B cell (primary cell): ENCODE data around the gene STAG2.

ENCODE experiments used
- EZH2 ChIP-seq: IDR thresholded peaks from 2 replicates; pipeline ENCODE4 v1.6.1; 2012; ENCODE audit warnings: borderline replicate concordance, low read depth, mild to moderate bottlenecking, moderate library complexity, low read length; ENCODE audit not compliant: insufficient read depth, poor library complexity, severe bottlenecking
- TF ChIP-seq, protein P1 (sequence below): fragments of 200-600 bp; IDR thresholded peaks from one replicate; pipeline ENCODE4 v1.8.0; 2022; ENCODE audit warnings: antibody characterized with exemption, mild to moderate bottlenecking

DNA sequence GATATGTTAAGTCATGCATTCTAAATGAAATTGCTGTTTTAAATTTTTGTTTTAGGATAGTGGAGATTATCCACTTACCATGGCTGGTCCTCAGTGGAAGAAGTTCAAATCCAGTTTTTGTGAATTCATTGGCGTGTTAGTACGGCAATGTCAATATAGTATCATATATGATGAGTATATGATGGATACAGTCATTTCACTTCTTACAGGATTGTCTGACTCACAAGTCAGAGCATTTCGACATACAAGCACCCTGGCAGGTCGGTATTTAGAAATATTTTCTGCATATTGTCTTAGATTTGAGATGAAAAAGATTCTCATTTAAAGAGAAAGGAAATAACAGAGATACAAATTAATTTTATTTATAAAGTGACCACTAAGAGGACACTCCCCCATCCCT lies 83.6 kb downstream of the STAG2 start:
- TF ChIP-seq, protein P1, sequence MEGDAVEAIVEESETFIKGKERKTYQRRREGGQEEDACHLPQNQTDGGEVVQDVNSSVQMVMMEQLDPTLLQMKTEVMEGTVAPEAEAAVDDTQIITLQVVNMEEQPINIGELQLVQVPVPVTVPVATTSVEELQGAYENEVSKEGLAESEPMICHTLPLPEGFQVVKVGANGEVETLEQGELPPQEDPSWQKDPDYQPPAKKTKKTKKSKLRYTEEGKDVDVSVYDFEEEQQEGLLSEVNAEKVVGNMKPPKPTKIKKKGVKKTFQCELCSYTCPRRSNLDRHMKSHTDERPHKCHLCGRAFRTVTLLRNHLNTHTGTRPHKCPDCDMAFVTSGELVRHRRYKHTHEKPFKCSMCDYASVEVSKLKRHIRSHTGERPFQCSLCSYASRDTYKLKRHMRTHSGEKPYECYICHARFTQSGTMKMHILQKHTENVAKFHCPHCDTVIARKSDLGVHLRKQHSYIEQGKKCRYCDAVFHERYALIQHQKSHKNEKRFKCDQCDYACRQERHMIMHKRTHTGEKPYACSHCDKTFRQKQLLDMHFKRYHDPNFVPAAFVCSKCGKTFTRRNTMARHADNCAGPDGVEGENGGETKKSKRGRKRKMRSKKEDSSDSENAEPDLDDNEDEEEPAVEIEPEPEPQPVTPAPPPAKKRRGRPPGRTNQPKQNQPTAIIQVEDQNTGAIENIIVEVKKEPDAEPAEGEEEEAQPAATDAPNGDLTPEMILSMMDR = no peak
- TF ChIP-seq EZH2 = no peak
